K562 (cell line): ENCODE data around the gene ZFYVE28. TPM values are rescaled to one million over a fixed set of nuclear protein-coding genes. Genes with fewer than 3 reads are reported as not detected.
A peak's percentile ranks its signal among the peaks of the same experiment; 100 is the strongest.

ENCODE experiments used
- ATAC-seq: fragments of 200-7000 bp; cut with Tn5 transposase; 3 replicates; pipeline ENCODE4 v1.9.1; 2020; ENCODE audit warnings: moderate library complexity
- BruUV-seq: library from RNA; stranded (reverse); fragments of 400-500 nt; replicated peaks from 2 replicates; lab custom pipeline; 2021; lab: Mats Ljungman, UMichigan
- CTCF ChIA-PET: fragments of 300-600 bp; formaldehyde crosslinking; extraction: SDS; loops from one replicate; lab custom pipeline; 2021; ENCODE audit warnings: low intra/inter-chr PET ratio; lab: Yijun Ruan, JAX
- POLR2A ChIA-PET: fragments of 300-600, 350-650 bp; sonication (Branson Sonifier 250); formaldehyde crosslinking; extraction: SDS; loops from one replicate; lab custom pipeline; 2021; ENCODE audit warnings: antibody characterized with exemption, inconsistent platforms; lab: Yijun Ruan, JAX
- DNase-seq, 4 experiments: peaks; one replicate each; pipeline versions ENCODE4 v3.0.0 to v3.0.0-alpha.2; 2011 to 2018; ENCODE audit warnings: low spot score in 3 of 4, mixed read lengths in 3 of 4; ENCODE audit errors: extremely low read depth in 1 of 4
- FAIRE-seq: peaks from 2 replicates; lab custom pipeline; 2011; peaks lifted over from hg19 to GRCh38; lab: Jason Lieb, UNC
- H2AFZ ChIP-seq: 2 replicates; pipeline ENCODE4 v1.6.0; 2011; ENCODE audit warnings: low read depth, low read length, control low read depth, inconsistent platforms
- H3K27ac ChIP-seq: fragments of 200-600 bp; 3 replicates; pipeline ENCODE4 v1.8.0; 2011; ENCODE audit warnings: low read depth, mild to moderate bottlenecking, control low read depth, inconsistent platforms, low read length, moderate library complexity, mixed read lengths; ENCODE audit errors: extremely low read depth
- H3K27me3 ChIP-seq, 2 experiments: fragments of 300-600 bp in 1 of 2; 2 replicates in 1 of 2; 3 replicates in 1 of 2; pipeline versions ENCODE4 v1.6.0 to v1.8.0; 2011; ENCODE audit warnings: inconsistent platforms in 2 of 2, low read length in 2 of 2, mild to moderate bottlenecking in 1 of 2, mixed read lengths in 1 of 2, moderate library complexity in 1 of 2; ENCODE audit not compliant: control insufficient read depth in 2 of 2, insufficient read depth in 2 of 2
- H3K36me3 ChIP-seq: fragments of 300-600 bp; 3 replicates; pipeline ENCODE4 v1.8.0; 2011; ENCODE audit warnings: mild to moderate bottlenecking, low read length, inconsistent platforms; ENCODE audit not compliant: control insufficient read depth, insufficient read depth
- H3K4me1 ChIP-seq, 2 experiments: fragments of 200-600 bp in 1 of 2; replicated peaks in 1 of 2; 2 replicates in 1 of 2; 3 replicates in 1 of 2; pipeline versions ENCODE4 v1.5.1 to v1.8.0; 2011; ENCODE audit warnings: inconsistent platforms in 2 of 2, low read length in 2 of 2, mild to moderate bottlenecking in 1 of 2, mixed read lengths in 1 of 2, moderate library complexity in 1 of 2; ENCODE audit not compliant: control insufficient read depth in 2 of 2, insufficient read depth in 2 of 2
- H3K4me2 ChIP-seq: 2 replicates; pipeline ENCODE4 v1.6.1; 2011; ENCODE audit warnings: low read length, control low read depth, inconsistent platforms, mixed read lengths; ENCODE audit not compliant: insufficient read depth
- H3K4me3 ChIP-seq: fragments of 200-600 bp; sonication (generic), shearing (Covaris generic); 2 replicates; pipeline ENCODE4 v1.5.1; 2016; ENCODE audit warnings: control low read depth, inconsistent platforms
- H3K79me2 ChIP-seq: fragments of 200-600 bp; 3 replicates; pipeline ENCODE4 v1.8.0; 2011; ENCODE audit warnings: low read length, inconsistent platforms; ENCODE audit not compliant: control insufficient read depth, insufficient read depth
- H3K9ac ChIP-seq, 2 experiments: 2 replicates each; pipeline versions ENCODE4 v1.6.0 to v1.6.1; 2011; ENCODE audit warnings: low read depth in 2 of 2, low read length in 2 of 2, control low read depth in 1 of 2, inconsistent platforms in 1 of 2, mild to moderate bottlenecking in 1 of 2, mixed read lengths in 1 of 2; ENCODE audit not compliant: insufficient read depth in 1 of 2
- H3K9me1 ChIP-seq: one replicate; pipeline ENCODE4 v1.6.0; 2011; ENCODE audit warnings: inconsistent platforms, mild to moderate bottlenecking, low read length, moderate library complexity; ENCODE audit not compliant: control insufficient read depth, insufficient read depth
- H3K9me3 ChIP-seq: replicated peaks from 2 replicates; pipeline ENCODE4 v1.5.1; 2011; ENCODE audit warnings: low read depth, low read length, inconsistent platforms; ENCODE audit not compliant: control insufficient read depth, insufficient read depth
- H4K20me1 ChIP-seq: replicated peaks from 2 replicates; pipeline ENCODE4 v1.6.1; 2011; ENCODE audit warnings: low read length, inconsistent platforms, mixed read lengths; ENCODE audit not compliant: control insufficient read depth, insufficient read depth
- E2F1 ChIP-seq: sonication (generic); formaldehyde crosslinking; IDR thresholded peaks from 2 replicates; pipeline ENCODE4 v1.8.1; 2023; ENCODE audit warnings: mild to moderate bottlenecking, missing genetic modification reagents, moderate library complexity
- FOXK2 ChIP-seq, 2 experiments: fragments of 450-650 bp; IDR thresholded peaks in 1 of 2; conservative IDR thresholded peaks in 1 of 2; 2 replicates each; pipeline ENCODE4 v1.6.1; 2016; ENCODE audit warnings: low read depth in 2 of 2, mild to moderate bottlenecking in 1 of 2
- TAF1 ChIP-seq: IDR thresholded peaks from 2 replicates; pipeline ENCODE4 v1.6.1; 2011; ENCODE audit warnings: mild to moderate bottlenecking, low read length, moderate library complexity; ENCODE audit not compliant: insufficient read depth, control insufficient read depth, severe bottlenecking; ENCODE audit errors: extremely low read depth
- ZNF511 ChIP-seq: sonication (generic); formaldehyde crosslinking; IDR thresholded peaks from 2 replicates; pipeline ENCODE4 v1.8.0; 2022; ENCODE audit warnings: mild to moderate bottlenecking, missing genetic modification reagents
- WGBS: fragments of 100-300 bp; shearing (Covaris generic); methylation state at CpG from one replicate; pipeline ENCODE4 v1.1.6; 2016; ENCODE audit warnings: low coverage, mixed read lengths; ENCODE audit not compliant: insufficient coverage; ENCODE audit errors: missing lambda C conversion rate; 5-methylcytosine and 5-hydroxymethylcytosine counted together
- in situ Hi-C: fragments of 300-500 bp; cut with MboI; formaldehyde crosslinking; loops from 4 replicates; pipeline ENCODE4 v1.15.0; 2018; ENCODE audit warnings: inconsistent platforms, mixed read lengths
- intact Hi-C: fragments of 100-400 bp; cut with micrococcal nuclease; formaldehyde crosslinking; loops from 2 replicates; pipeline ENCODE4 v1.14.2; 2022
- polyA plus RNA-seq, 8 experiments: library from polyadenylated mRNA; depleted of rRNA in 4 of 8; stranded (reverse) in 5 of 8; unstranded in 3 of 8; fragments of >200 nt; fragmentation: Nextera tagmentation in 2 of 8; fragmentation: Illumina TruSeq in 1 of 8; extraction: Ambion mirVana in 2 of 8; extraction: Trizol in 1 of 8; gene quantifications; 2 replicates each; pipeline versions ENCODE4 v1.2.1 to v1.2.3, GENCODE V29; 2011 to 2014; ENCODE audit warnings: inconsistent platforms in 1 of 8, missing spikeins in 1 of 8
- total RNA-seq, 7 experiments: library from RNA; depleted of rRNA in 6 of 7; stranded (reverse); fragments of >200 nt in 6 of 7; fragmentation: Illumina TruSeq in 2 of 7; extraction: Trizol in 2 of 7; gene quantifications; 2 replicates each; pipeline versions ENCODE4 v1.2.1 to v1.2.3, GENCODE V29; 2011 to 2021; ENCODE audit warnings: low replicate concordance in 1 of 7

ZFYVE28 gene
- total and polyA plus RNA-seq, 9 of the 15 experiments (the other 6 are each of a cell fraction or from before 2014, with no cell fraction given): 1.3 to 24.8 (median 8.9) TPM

- WGBS: 7% methylated on average over 15 of the region's 16 CpGs
- Histone ChIP-seq H4K20me1 (peaks cover 8% of the 10 kb centered on the region; the same call in 1 of the 2 replicates), H3K9me3 (no peaks in the 10 kb centered on the region), H3K27ac (no peak overlapping the region), H2AFZ (no peak overlapping the region), H3K9ac (peak overlapping the region in 1 of 2 experiments; percentile 4; a peak in 1 of 4 replicates), H3K4me3 (no peak overlapping the region), H3K27me3 (peaks cover 20 to 48% of the 10 kb centered on the region in 2 experiments; a peak in 4 of 5 replicates), H3K4me1 (peaks cover 0 to 28% of the 10 kb centered on the region in 2 experiments; a peak in 2 of 5 replicates), H3K79me2 (no peaks in the 10 kb centered on the region), H3K9me1 (no peaks in the 10 kb centered on the region), H3K36me3 (no peaks in the 10 kb centered on the region), H3K4me2 (no peak overlapping the region)
- no TSS peak for BruUV-seq
- no peak for DNase-seq
- intact Hi-C loops: no loop called here
- POLR2A ChIA-PET: interaction anchor here (0.6 to 1.9 kb wide), 4 partner anchors 18 to 523 kb away, joined by 3 to 4 read pairs (median 4); no protein-coding TSS in a partner anchor
- CTCF ChIA-PET: interaction anchor here (0.6 kb wide), 1 partner anchor 14 kb away, joined by 3 read pairs; no protein-coding TSS in a partner anchor
- FAIRE-seq: no peak
- TF ChIP-seq TAF1 (no peak), E2F1 (CRISPR knock-in tag) (no peak), FOXK2 (conservative IDR thresholded peaks at IDR 0.05 in 1 of 2, IDR thresholded peaks at IDR 0.05 in 1 of 2; ENCODE audit: low read depth in 2 of 2) (no peak), ZNF511 (CRISPR knock-in tag) (no peak)
- no peak for ATAC-seq
- in situ Hi-C loops: no loop called here
These were observed 32.1 kb upstream of the ZFYVE28 start for GRCh38 chr4:2450394-2451035.
